GM12878 (cell line): ENCODE data around the gene CNN1. TPM values are rescaled to one million over a fixed set of nuclear protein-coding genes. Genes with fewer than 3 reads are reported as not detected.

ENCODE experiments used
- E4F1 ChIP-seq: fragments of 450-650 bp; IDR thresholded peaks from 2 replicates; pipeline ENCODE4 v1.6.1; 2018; ENCODE audit warnings: borderline replicate concordance, mild to moderate bottlenecking; ENCODE audit not compliant: partially characterized antibody
- MTA2 ChIP-seq: fragments of 450-650 bp; IDR thresholded peaks from 2 replicates; pipeline ENCODE4 v1.6.1; 2016; ENCODE audit warnings: low read depth, mild to moderate bottlenecking, moderate library complexity
- NFXL1 ChIP-seq: fragments of 450-650 bp; IDR thresholded peaks from 2 replicates; pipeline ENCODE4 v1.6.1; 2017; ENCODE audit warnings: antibody characterized with exemption, mild to moderate bottlenecking, borderline replicate concordance
- NKRF ChIP-seq: fragments of 450-650 bp; conservative IDR thresholded peaks from 2 replicates; pipeline ENCODE4 v1.6.1; 2017; ENCODE audit warnings: mild to moderate bottlenecking, moderate library complexity
- PBX3 ChIP-seq: IDR thresholded peaks from 2 replicates; pipeline ENCODE4 v1.6.1; 2011; ENCODE audit warnings: mild to moderate bottlenecking, low read depth, low read length, moderate library complexity; ENCODE audit not compliant: insufficient replicate concordance
- RELB ChIP-seq: fragments of 450-650 bp; IDR thresholded peaks from 2 replicates; pipeline ENCODE4 v1.6.1; 2017; ENCODE audit warnings: low read depth, mild to moderate bottlenecking, moderate library complexity
- SP1 ChIP-seq: IDR thresholded peaks from one replicate; pipeline ENCODE4 v1.6.1; 2011; ENCODE audit warnings: low read depth, low read length
- TBL1XR1 ChIP-seq: IDR thresholded peaks from 2 replicates; pipeline ENCODE4 v1.6.1; 2012; ENCODE audit warnings: low read depth, low read length, improper control_type of control experiment
- ZBED1 ChIP-seq: IDR thresholded peaks from 2 replicates; pipeline ENCODE4 v1.6.1; 2016; ENCODE audit warnings: borderline replicate concordance
- ZNF207 ChIP-seq: fragments of 450-650 bp; IDR thresholded peaks from 2 replicates; pipeline ENCODE4 v1.6.1; 2014; ENCODE audit warnings: antibody characterized with exemption, mild to moderate bottlenecking, borderline replicate concordance
- ZNF592 ChIP-seq: fragments of 450-650 bp; IDR thresholded peaks from 2 replicates; pipeline ENCODE4 v1.6.1; 2017; ENCODE audit warnings: mild to moderate bottlenecking, moderate library complexity
- polyA plus RNA-seq, 11 experiments: library from polyadenylated mRNA; depleted of rRNA in 4 of 11; unstranded in 6 of 11; stranded (reverse) in 5 of 11; fragments of >200 nt; fragmentation: Nextera tagmentation in 4 of 11; fragmentation: Illumina TruSeq in 1 of 11; extraction: Ambion mirVana in 4 of 11; extraction: Trizol in 1 of 11; gene quantifications; 1 replicate in 1 of 11; 2 replicates in 10 of 11; pipeline versions ENCODE4 v1.2.1 to v1.2.3, GENCODE V29; 2011 to 2016; ENCODE audit warnings: inconsistent platforms in 2 of 11, missing spikeins in 2 of 11, low read depth in 1 of 11
- total RNA-seq, 4 experiments: library from RNA; depleted of rRNA in 3 of 4; stranded (reverse); fragments of >200 nt in 3 of 4; fragmentation: Illumina TruSeq in 1 of 4; extraction: Trizol in 1 of 4; gene quantifications; 2 replicates each; pipeline versions ENCODE4 v1.2.1 to v1.2.3, GENCODE V29; 2013 to 2021

The CNN1 gene
- total and polyA plus RNA-seq, 10 of the 15 experiments (the other 5 are each of a cell fraction or from before 2014, with no cell fraction given): 0.03 to 0.58 (median 0.22) TPM; not detected in 1

GRCh38 chr19:11540645-11541044 lies 2.0 kb downstream of the CNN1 start (continued):
- TF ChIP-seq PBX3: no peak
- TF ChIP-seq SP1: no peak
- no peak for TF ChIP-seq E4F1
- no peak for TF ChIP-seq MTA2
- no peak for TF ChIP-seq ZNF592
- no peak for TF ChIP-seq TBL1XR1
- no peak for TF ChIP-seq ZBED1
- TF ChIP-seq NKRF: no peak
- no peak for TF ChIP-seq NFXL1
- no peak for TF ChIP-seq ZNF207
- no peak for TF ChIP-seq RELB
